GM19193 (cell line): ENCODE results near the gene HDHD2.

Experiments used
- POLR2A ChIP-seq: IDR thresholded peaks from 4 replicates; pipeline ENCODE4 v1.6.1; 2011; ENCODE audit not compliant: insufficient read depth, insufficient read length; ENCODE audit errors: extremely low read depth

Gene HDHD2

DNA sequence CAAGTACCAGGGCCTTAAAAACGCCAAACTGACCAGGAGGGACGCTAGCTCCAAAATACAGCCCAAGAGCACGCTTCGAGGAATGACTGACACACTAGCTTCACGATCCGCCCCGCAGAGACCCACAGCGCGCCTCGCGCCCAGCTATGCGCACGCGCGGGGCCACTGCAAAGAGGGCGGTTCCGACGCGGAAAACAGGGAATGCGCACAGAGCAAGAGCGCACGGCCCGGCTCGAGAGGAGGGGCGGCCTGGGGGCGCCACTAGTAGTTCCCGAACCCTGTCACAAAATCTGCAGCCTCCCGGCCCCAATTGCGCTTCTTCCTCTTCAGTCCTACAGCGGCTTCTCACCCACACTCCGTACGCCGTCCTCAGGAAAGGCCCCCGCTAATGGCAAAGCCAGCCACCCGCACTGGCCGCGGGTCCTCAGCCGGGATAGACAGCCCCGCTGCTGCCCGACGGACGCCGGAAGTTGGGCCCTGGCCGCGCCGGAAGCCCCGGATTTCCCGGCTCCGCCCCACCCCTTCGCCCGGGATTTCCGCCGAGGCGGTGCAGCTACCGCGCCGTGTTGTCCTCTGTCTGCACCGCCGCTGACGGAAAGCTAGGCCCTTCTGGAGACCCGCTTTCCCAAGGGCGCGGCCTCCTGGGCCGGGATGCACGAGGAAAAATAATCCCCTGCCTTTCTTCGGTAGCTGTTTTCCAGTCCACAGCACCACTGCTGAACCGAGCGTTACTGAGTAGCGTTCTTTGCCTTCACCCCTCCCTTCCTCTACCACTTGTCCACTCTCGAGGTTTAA, at the start of gene HDHD2:
HDHD2 (minus strand) TSS at position 472 of the 795 bp plus-strand sequence. CDS start 14,061 bp downstream, outside the sequence.
- peak; percentile 95 for TF ChIP-seq POLR2A

DNA sequence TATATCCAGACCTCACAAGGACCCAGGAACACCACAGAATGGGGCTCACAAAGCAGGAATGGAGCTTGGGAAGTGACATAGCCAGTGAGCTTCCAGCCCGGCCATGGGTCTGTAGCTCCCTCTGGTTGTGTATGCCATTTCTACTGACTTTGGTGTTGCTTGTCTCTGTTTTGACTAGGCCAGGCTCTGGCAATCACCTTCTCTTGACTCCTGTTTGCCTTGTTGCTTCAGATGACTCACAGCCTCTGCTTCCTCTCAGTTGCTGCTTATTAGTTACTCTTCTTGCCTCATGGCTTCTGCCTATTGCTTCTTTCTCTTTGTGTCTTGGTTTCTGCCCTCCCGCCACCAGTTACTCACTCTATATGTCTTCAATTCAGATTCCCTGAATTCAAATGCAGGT, 41.7 kb upstream of the HDHD2 start:
- TF ChIP-seq POLR2A: no peak

DNA sequence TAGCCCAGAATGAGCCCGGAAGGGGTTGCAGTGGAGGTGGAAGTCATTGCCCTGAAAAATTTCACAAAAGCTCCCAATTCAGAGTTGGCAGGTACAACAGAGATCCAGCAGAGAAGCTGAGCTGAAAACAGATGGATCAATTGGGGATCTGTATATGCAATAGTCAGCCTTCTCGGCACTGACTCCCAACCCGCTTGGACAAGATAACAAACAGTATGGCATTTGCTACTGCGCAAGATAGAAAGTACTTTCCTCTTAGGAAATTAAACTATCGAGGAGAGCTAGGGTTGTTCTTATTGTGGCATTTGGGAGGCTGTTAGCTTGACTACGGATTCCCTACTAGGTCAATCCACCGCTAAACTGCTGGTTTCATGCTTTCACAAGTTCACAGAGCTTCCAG, 37.4 kb upstream of the HDHD2 start:
- no peak for TF ChIP-seq POLR2A

- no peak for TF ChIP-seq POLR2A
Measured at GRCh38 chr18:47184419-47185050, 34.2 kb upstream of the HDHD2 start.

DNA sequence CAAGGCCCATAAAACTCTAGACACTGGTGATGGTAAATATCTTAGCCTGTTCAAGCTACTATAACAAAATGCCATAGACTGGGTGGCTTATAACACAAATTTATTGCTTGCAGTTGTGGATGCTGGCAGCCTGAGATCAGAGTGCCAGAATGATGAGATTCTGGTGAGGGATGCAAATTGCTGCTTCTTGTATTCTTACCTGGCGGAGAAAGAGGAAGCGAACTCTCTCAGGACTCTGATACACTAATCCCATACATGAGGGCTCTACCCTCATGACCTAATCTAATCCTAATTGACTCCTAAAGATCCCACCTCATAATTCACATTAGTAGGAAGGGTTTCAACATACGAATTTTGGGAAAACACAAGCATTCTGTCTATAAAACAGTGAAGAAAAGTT, 30.5 kb upstream of the HDHD2 start:
- TF ChIP-seq POLR2A: no peak

- TF ChIP-seq POLR2A: no peak
Measured at GRCh38 chr18:47179520-47179919, 29.2 kb upstream of the HDHD2 start.

DNA sequence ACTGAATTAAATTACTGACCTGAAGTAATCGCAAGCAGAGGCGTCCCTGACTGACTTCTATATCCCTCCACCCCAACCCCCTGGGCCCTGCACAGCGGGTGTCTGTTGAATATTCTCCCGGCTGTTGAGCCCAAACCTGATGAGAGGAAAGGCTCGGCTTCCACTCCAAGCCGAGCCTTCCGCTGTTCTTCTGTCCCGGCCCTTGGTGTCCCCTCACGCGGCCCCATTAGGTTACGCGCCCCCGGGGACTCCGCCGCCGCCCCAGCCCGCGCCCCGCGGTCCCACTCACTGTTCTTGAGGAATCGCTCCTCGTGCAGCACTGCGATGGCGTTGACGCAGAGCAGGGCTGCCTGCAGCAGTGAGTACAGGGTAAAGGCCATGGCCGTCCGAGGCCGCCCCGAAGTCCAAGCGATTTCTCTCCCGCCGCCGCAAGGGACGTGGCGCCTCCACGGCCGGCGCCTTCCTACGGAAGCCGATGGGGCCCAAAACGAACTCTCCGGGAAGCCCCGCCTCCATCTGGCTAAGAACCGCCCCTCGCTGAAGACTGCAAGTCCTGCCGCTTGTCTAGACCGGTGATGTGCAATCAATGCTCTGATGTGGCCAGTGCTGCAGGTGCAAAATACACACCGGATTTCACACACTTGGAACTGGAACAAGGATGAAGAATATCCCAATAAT, 25.7 kb upstream of the HDHD2 start, which contains the start of gene IER3IP1:
IER3IP1 (minus strand) TSS at position 467 of the 678 bp plus-strand sequence; CDS start at position 380, 87 bp downstream.
- peak; percentile 73 for TF ChIP-seq POLR2A

DNA sequence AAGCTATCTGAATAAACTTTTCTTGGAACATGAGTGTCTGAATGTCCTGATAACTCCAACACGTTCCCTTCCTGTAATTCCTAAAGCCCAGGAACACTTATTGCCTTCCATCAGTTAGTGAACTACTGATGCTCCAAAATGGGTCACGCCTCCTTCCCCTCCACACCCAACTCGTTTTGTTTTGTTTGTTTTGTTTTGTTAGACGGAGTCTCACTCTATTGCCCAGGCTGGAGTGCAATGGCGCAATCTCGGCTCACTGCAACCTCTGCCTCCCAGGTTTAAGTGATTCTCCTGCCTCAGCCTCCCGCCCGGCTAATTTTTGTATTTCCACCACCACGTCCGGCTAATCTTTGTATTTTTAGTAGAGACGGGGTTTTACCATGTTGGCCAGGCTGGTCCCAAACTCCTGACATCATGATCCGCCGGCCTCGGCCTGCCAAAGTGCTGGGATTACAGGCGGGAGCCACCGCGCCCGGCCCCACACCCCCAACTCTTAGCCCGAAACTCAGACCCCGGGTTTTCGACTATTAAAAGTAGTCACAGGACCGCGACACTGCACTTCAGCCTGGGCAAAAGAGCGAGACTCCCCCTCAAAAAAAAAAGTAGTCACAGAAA, 25.1 kb upstream of the HDHD2 start:
- no peak for TF ChIP-seq POLR2A

DNA sequence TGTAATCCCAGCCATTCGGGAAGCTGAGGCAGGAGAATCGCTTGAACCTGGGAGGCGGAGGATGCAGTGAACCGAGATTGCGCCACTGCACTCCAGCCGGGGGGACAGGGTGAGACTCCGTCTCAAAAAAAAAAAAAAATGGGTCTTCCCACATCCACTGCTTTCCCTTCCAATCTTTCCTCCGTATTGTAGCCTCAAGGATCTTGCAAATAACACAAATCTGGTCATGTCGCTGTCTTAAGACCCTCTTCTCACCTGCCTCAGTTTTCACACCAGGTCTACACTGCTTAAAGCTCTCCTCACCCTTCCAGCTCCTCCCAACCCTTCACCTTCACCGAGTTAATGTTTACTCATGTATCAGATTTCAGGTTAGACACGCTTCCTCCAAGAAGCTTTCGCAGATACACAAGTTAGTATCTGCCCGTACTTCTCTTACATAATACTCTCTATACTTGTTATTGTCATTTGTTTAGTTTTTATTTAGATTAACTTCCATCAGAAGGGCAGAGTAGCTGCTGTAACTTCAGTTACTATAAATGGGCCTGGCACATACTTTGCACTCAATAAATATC, 24.3 kb upstream of the HDHD2 start:
- no peak for TF ChIP-seq POLR2A

DNA sequence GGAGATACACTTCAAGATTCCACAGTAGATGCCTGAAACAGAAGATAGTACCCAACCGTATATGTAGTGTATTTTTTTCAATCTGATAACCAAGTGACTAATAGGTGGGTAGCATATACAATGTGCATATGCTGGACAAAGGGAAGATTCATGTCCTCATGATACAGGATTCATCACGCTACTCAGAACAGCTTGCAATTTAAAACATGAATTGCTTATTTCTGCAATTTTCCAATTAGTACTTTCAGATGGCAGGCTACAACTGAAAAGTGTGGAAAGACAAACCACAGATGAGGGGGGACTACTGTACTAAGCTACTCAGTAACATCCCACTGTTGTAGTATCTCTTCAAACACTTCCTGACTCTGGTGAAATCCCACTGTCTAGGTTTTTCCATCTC, 22.2 kb upstream of the HDHD2 start:
- no peak for TF ChIP-seq POLR2A

- TF ChIP-seq POLR2A: no peak
Measured at GRCh38 chr18:47168913-47169312, 18.6 kb upstream of the HDHD2 start.

GRCh38 chr18:47168509-47168908, 18.2 kb upstream of the HDHD2 start:
- no peak for TF ChIP-seq POLR2A

DNA sequence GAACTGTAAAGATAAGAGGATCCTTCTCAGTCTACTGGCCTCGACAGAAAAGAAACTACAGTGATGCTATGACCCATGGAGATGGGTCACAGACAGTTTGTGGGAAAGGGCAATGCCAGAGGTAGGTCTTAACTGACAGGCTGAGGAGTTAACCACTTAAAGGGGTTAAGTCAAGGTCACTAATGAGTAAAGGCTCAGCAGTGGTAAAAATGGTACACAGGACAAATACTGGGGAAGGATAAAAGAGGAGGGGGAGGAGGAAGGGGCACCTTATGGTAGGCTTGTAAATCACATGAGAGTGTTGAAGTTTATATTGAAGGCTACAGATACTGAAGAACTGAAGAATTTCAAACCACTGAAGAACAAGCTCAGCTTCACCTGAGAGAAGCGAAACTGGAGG, 16.0 kb upstream of the HDHD2 start:
- TF ChIP-seq POLR2A: no peak

DNA sequence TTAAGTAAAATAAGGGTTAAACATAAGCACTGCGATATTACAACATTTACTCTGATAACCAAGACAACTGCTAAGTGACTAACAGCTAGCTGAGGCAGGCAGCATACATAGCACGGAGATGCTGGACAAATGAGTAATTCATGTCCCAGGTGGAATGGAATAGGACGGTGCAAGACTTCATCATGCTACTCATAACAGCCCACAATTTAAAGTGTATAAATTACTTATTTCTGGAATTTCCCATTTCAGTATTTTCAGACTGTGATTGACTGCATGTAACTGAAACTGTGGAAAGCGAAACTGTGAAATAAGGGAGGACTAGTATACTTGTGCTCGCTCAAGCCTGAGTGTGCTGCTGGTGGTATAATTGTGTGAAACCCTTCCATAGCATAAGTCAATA, 12.9 kb upstream of the HDHD2 start:
- TF ChIP-seq POLR2A: no peak

- TF ChIP-seq POLR2A: no peak
Measured at GRCh38 chr18:47160256-47160655, 10.0 kb upstream of the HDHD2 start.
